Choroid plexus epithelial cell (primary cell): ENCODE measurements around the gene ALPI.
A peak's percentile ranks its signal among the peaks of the same experiment; 100 is the strongest.
"Not testable (repeated sequence)": the region's sequence is repeated elsewhere in the genome, so short reads cannot be mapped to it uniquely, and the experiment has no call there.

Experiments
- DNase-seq: peaks from one replicate; pipeline ENCODE4 v3.0.0-alpha.2; 2010; ENCODE audit warnings: low read depth
- H3K4me3 ChIP-seq: 2 replicates; pipeline ENCODE4 v1.5.1; 2011; ENCODE audit warnings: low read depth, mild to moderate bottlenecking, control low read depth, low read length, moderate library complexity
- CTCF ChIP-seq: conservative IDR thresholded peaks from 2 replicates; pipeline ENCODE4 v1.5.1; 2011; ENCODE audit warnings: low read depth, mild to moderate bottlenecking, control low read depth, inconsistent platforms, low read length, moderate library complexity

ALPI gene

GRCh38 chr2:232418466-232419244, 37.3 kb upstream of the ALPI start:
- peak; percentile 33 for DNase-seq
- TF ChIP-seq CTCF, result no peak
- peak overlapping the region; percentile 5 for H3K4me3 ChIP-seq

GRCh38 chr2:232419245-232420072, 36.5 kb upstream of the ALPI start:
- H3K4me3 ChIP-seq, result no peak overlapping the region
- DNase-seq, result no peak
- TF ChIP-seq CTCF, result no peak

- no peak for TF ChIP-seq CTCF
- H3K4me3 ChIP-seq, result no peak overlapping the region
- no peak for DNase-seq
These were observed 35.9 kb upstream of the ALPI start for GRCh38 chr2:232420073-232420454.

GRCh38 chr2:232420463-232421188, 35.3 kb upstream of the ALPI start:
- TF ChIP-seq CTCF, result no peak
- no peak overlapping the region for H3K4me3 ChIP-seq
- no peak for DNase-seq

GRCh38 chr2:232421189-232421785, 34.7 kb upstream of the ALPI start:
- no peak for TF ChIP-seq CTCF
- no peak overlapping the region for H3K4me3 ChIP-seq
- DNase-seq, result no peak

- H3K4me3 ChIP-seq, result no peak overlapping the region
- no peak for TF ChIP-seq CTCF
- no peak for DNase-seq
These were observed 33.9 kb upstream of the ALPI start for GRCh38 chr2:232422051-232422450.

- not testable (repeated sequence) for H3K4me3 ChIP-seq, DNase-seq
These were observed 33.0 kb upstream of the ALPI start for GRCh38 chr2:232422996-232423395.

GRCh38 chr2:232423407-232423806, 32.5 kb upstream of the ALPI start:
- H3K4me3 ChIP-seq, DNase-seq: not testable (repeated sequence)
